Right cardiac atrium (tissue), 5 donors: Measurements from ENCODE around the gene OVCH1. TPM values are rescaled to one million over a fixed set of nuclear protein-coding genes. Genes with fewer than 3 reads are reported as not detected.
"Not testable (repeated sequence)": the region's sequence is repeated elsewhere in the genome, so short reads cannot be mapped to it uniquely, and the experiment has no call there.

Experiments
- ATAC-seq, 2 donors: fragments of 200-7000 bp; cut with Tn5 transposase; one replicate each; pipeline versions ENCODE4 v1.8.0 to v1.9.1; 2020; ENCODE audit warnings: moderate library complexity in 2 of 2, mild to moderate bottlenecking in 1 of 2
- DNase-seq, 3 donors: peaks; one replicate each; pipeline ENCODE4 v3.0.0-alpha.2; 2020
- H3K27ac ChIP-seq: one replicate; pipeline ENCODE4 v1.5.1; 2013; ENCODE audit warnings: mild to moderate bottlenecking, low read length, control low read depth, moderate library complexity
- H3K27me3 ChIP-seq: one replicate; pipeline ENCODE4 v1.6.1; 2013; ENCODE audit not compliant: control insufficient read depth, insufficient read depth
- H3K4me1 ChIP-seq: one replicate; pipeline ENCODE4 v1.6.1; 2013; ENCODE audit warnings: low read length; ENCODE audit not compliant: control insufficient read depth, insufficient read depth
- H3K4me3 ChIP-seq: one replicate; pipeline ENCODE4 v1.5.1; 2013; ENCODE audit warnings: low read length, control low read depth
- H3K9me3 ChIP-seq: one replicate; pipeline ENCODE4 v1.6.1; 2013; ENCODE audit warnings: low read length; ENCODE audit not compliant: control insufficient read depth
- whole genome bisulfite sequencing: extraction: QIAGEN DNeasy Blood & Tissue Kit; methylation state at CpG from one replicate; pipeline ENCODE4 v1.1.7; 2013; 5-methylcytosine and 5-hydroxymethylcytosine counted together
- intact Hi-C, 4 donors: fragments of 100-400 bp; cut with DNase I; formaldehyde crosslinking; loops; one replicate each; pipeline versions ENCODE4 v1.11.0 to v1.14.0; 2022 to 2023
- polyA plus RNA-seq: library from polyadenylated mRNA; stranded (reverse); fragments of 200-250 nt; gene quantifications from one replicate; pipeline ENCODE4 v1.2.3, GENCODE V29; 2013
- total RNA-seq, 4 donors: library from RNA; stranded (reverse); fragmentation: NEBNext Ultra II Directional; extraction: Animal tissue kit (Norgen Biotek cat#: 25700); gene quantifications; one replicate each; pipeline ENCODE4 v1.2.1, GENCODE V29; 2021
- donor health status: healthy with polysubstance abuse.
- donor health status: DM: no; HTN: yes; CAD: no.
- donor health status: DM: no; HTN: no; CAD: no.
- donor health status: DM: no; HTN: yes; CAD: no; lungs with severe emphysema.
- donor health status: DM: yes; HTN: yes; CAD: no.

The OVCH1 gene
- total and polyA plus RNA-seq, 5 donors: 0.07 to 0.20 (median 0.11) TPM

- DNase-seq (no peak), ATAC-seq (no peak)
- Histone ChIP-seq H3K4me1 (no peaks in the 10 kb centered on the region), H3K4me3 (no peak overlapping the region), H3K27ac (no peak overlapping the region), H3K9me3 (no peaks in the 10 kb centered on the region), H3K27me3 (no peaks in the 10 kb centered on the region)
- whole genome bisulfite sequencing: 38% methylated on average over 4 of the region's 4 CpGs
- intact Hi-C loops: no loop called here
Measured at GRCh38 chr12:29415111-29415510, 82.4 kb downstream of the OVCH1 start.

DNA sequence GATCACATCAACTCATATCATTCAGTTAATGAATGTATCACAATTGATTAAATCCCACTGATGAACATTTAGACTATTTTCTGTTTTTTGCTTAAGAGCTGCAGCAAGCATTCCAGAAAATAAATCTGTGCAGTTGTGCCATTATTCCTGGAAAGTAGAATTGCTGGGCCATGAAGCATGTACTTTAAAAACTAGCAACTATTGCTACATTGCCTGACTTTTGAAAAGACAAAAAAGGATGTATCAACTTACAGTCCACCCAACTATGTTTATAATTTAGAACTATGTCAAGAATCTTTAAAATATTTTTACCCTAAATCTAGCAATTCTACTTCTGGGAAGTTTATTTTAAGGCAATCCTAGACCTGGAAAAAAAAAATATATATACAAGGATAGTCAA, 83.1 kb downstream of the OVCH1 start:
- intact Hi-C loops: no loop called here
- no peak for ATAC-seq
- no peaks in the 10 kb centered on the region for H3K9me3 ChIP-seq
- no peak overlapping the region for H3K4me3 ChIP-seq
- H3K4me1 ChIP-seq: no peaks in the 10 kb centered on the region
- DNase-seq: no peak
- H3K27me3 ChIP-seq: no peaks in the 10 kb centered on the region
- no peak overlapping the region for H3K27ac ChIP-seq

- H3K4me1 ChIP-seq: no peaks in the 10 kb centered on the region
- no peak overlapping the region for H3K4me3 ChIP-seq
- WGBS: 57% methylated on average over 4 of the region's 4 CpGs
- intact Hi-C loops: no loop called here
- H3K27me3 ChIP-seq: no peaks in the 10 kb centered on the region
- H3K27ac ChIP-seq: no peak overlapping the region
- H3K9me3 ChIP-seq: no peaks in the 10 kb centered on the region
- DNase-seq (no peak), ATAC-seq (no peak)
Measured at GRCh38 chr12:29405561-29405960, 91.9 kb downstream of the OVCH1 start.

DNA sequence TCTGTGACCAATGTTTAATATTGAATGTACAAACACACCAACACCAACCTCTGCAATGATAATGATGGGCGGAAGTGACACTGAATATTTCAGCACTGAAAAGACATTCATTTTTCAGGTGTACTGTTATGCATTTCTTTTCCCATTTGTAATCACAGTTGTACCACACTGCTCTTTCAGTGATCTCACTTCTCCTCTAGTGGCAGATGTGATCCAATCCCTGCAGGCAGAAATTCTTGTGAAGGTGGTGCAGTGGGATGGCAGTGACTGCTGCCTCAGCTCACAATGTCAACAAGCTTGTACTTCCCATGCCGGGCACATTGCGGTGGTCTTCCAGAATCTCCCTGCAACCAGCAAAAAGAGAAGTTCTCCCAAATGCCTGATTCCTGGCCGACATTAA, 93.5 kb downstream of the OVCH1 start:
- Histone ChIP-seq H3K9me3 (no peaks in the 10 kb centered on the region), H3K4me3 (no peak overlapping the region), H3K4me1 (no peaks in the 10 kb centered on the region), H3K27ac (no peak overlapping the region), H3K27me3 (no peaks in the 10 kb centered on the region)
- ATAC-seq (no peak), DNase-seq (no peak)
- 64% methylated on average over 4 of the region's 4 CpGs for WGBS
- intact Hi-C loops: no loop called here

DNA sequence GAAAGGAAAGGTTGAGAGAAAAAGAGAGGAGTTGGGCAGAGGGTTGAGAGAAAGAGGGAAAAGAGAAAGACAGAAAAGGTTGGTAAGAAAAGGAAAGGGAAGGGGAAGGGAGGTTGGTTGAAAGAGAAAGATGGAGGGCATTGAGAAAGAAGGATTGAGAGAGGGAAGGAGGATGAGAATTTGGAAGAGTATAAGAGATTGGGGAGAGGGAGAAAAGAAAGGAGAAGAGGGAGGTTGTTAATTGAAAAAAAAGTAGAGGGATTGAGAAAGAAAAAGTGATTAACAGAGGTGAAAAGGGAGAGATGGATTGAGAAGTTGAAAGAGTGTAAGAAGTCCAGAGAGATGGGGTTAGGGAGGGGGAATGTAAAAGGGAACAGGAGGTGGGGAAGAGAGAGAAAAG, 95.0 kb downstream of the OVCH1 start:
- H3K4me1 ChIP-seq: no peaks in the 10 kb centered on the region
- intact Hi-C loops: no loop called here
- ATAC-seq (no peak), DNase-seq (no peak)
- no peak overlapping the region for H3K4me3 ChIP-seq
- H3K9me3 ChIP-seq: no peaks in the 10 kb centered on the region
- H3K27ac ChIP-seq: no peak overlapping the region
- H3K27me3 ChIP-seq: no peaks in the 10 kb centered on the region

DNA sequence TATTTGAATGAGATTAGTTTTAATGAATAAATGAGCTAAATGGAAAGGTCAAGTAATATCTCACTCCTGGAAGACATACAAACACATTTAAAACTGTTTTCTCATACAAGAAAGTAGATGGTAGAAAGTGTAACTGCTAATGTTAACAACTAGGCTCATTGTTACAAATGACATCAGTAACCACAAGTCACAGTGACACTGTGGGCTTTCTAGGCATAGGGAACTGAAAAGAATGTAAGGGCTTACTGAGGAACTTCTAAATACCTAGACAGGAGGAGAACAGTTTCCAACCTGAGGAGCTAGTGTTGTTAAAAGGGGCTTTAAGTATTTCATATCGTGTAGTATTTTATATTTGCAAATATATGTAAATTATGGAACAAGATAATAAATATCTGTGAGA, 99.0 kb downstream of the OVCH1 start:
- H3K9me3 ChIP-seq: no peaks in the 10 kb centered on the region

GRCh38 chr12:29396774-29397173, 100.7 kb downstream of the OVCH1 start:
- Histone ChIP-seq H3K4me3 (no peak overlapping the region), H3K27me3 (no peaks in the 10 kb centered on the region), H3K9me3 (no peaks in the 10 kb centered on the region), H3K4me1 (no peaks in the 10 kb centered on the region), H3K27ac (no peak overlapping the region)
- intact Hi-C loops: no loop called here
- DNase-seq (no peak), ATAC-seq (no peak)
- WGBS: 64% methylated on average over 3 of the region's 3 CpGs

More for the DNA sequence above, 99.0 kb downstream of the OVCH1 start:
- no peak overlapping the region for H3K27ac ChIP-seq
- DNase-seq (no peak), ATAC-seq (no peak)
- intact Hi-C loops: no loop called here
- H3K4me3 ChIP-seq: no peak overlapping the region
- H3K4me1 ChIP-seq: no peaks in the 10 kb centered on the region
- 89% methylated on average over 1 of the region's 1 CpG for WGBS
- H3K27me3 ChIP-seq: no peaks in the 10 kb centered on the region

- H3K9me3 ChIP-seq: no peaks in the 10 kb centered on the region
- ATAC-seq (no peak), DNase-seq (no peak)
- H3K27ac ChIP-seq: no peak overlapping the region
- no peak overlapping the region for H3K4me3 ChIP-seq
- WGBS: 81% methylated on average over 1 of the region's 1 CpG
- no peaks in the 10 kb centered on the region for H3K27me3 ChIP-seq
- no peaks in the 10 kb centered on the region for H3K4me1 ChIP-seq
- intact Hi-C loops: no loop called here
Measured at GRCh38 chr12:29395356-29395755, 102.1 kb downstream of the OVCH1 start.

DNA sequence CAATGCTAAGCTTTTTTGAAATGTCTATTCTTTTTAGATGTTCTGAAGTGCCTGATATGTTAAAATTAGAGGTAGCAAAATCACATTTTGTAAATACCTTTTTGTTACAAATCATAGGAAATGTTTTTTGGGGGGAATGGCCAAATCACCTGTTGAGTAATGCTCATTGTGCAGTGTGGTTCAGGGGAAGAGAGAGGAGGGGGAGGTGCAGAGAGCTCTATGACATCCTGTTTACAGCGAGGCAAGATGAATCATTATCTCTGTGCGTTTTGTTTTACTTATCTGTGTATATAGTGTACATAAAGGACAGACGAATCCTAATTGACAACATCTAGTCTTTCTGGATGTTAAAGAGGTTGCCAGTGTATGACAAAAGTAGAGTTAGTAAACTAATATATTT, 107.1 kb downstream of the OVCH1 start:
- H3K4me3 ChIP-seq, DNase-seq, H3K9me3 ChIP-seq, H3K27me3 ChIP-seq, intact Hi-C loops, H3K4me1 ChIP-seq, H3K27ac ChIP-seq, ATAC-seq: not testable (repeated sequence)
- 38% methylated on average over 3 of the region's 3 CpGs for WGBS

DNA sequence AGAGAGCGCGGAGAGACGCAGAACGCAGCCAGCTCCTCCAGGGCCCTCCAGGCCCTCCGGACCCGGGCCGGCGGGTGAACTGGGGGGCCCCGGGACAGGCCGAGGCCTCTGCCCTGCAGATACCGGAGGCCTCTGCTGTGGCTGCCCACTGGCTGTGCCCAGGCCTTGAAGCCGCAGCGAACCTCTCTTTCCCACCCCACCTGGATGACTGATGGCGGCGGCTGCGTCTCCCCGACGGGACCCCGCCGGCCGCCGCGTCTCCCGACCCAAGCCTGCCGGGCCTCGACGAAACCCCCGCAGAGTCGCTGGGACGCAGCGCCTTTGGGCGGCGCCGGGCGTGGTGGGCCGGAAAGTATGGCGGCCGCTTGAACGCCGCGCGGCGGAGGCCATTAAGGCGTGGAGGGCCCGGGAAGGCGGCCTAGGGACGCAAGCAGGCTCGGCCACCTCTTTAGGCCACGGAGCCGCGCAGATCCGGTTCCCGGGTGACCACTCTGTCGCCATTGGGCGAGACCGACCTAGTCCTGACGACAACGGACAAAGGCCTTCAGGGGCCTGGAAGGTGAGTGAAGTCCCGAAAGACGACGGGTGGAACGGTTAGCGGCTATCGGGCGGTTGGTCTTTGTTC, 108.1 kb downstream of the OVCH1 start:
- no peak overlapping the region for H3K4me3 ChIP-seq

DNA sequence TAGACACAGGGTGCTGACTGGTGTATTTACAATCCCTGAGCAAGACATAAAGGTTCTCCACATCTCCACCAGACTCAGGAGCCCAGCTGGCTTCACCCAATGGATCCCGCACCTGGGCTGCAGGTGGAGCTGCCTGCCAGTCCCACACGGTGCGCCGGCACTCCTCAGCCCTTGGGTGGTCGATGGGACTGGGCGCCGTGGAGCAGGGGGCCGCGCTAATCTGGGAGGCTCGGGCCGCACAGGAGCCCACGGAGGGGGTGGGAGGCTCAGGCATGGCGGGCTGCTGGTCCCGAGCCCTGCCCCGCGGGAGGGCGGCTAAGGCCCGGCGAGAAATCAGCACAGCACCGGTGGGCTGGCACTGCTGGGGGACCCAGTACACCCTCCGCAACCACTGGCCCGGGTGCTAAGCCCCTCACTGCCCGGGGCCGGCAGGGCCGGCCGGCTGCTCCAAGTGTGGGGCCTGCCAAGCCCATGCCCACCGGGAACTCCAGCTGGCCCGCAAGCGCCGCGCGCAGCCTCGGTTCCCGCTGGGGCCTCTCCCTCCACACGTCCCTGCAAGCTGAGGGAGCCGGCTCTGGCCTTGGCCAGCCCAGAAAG, 111.3 kb downstream of the OVCH1 start:
- H3K27ac ChIP-seq, intact Hi-C loops, H3K9me3 ChIP-seq, H3K4me3 ChIP-seq, ATAC-seq, H3K27me3 ChIP-seq, H3K4me1 ChIP-seq: not testable (repeated sequence)
- WGBS: 95% methylated on average over 36 of the region's 36 CpGs
- DNase-seq: peak in 2 of 3 donors; percentile 33 to 48

More for the DNA sequence above, 108.1 kb downstream of the OVCH1 start:
- H3K4me1 ChIP-seq: no peaks in the 10 kb centered on the region
- H3K27me3 ChIP-seq: no peaks in the 10 kb centered on the region
- intact Hi-C loops: no loop called here
- 91% methylated on average over 65 of the region's 65 CpGs for WGBS
- no peak overlapping the region for H3K27ac ChIP-seq
- DNase-seq: peak in 2 of 3 donors; percentile 34 to 44
- no peaks in the 10 kb centered on the region for H3K9me3 ChIP-seq
- ATAC-seq: peak in 1 of 2 donors; percentile 40

GRCh38 chr12:29385194-29385593, 112.3 kb downstream of the OVCH1 start:
- intact Hi-C loops, H3K27ac ChIP-seq, H3K9me3 ChIP-seq, ATAC-seq, H3K27me3 ChIP-seq, H3K4me1 ChIP-seq, H3K4me3 ChIP-seq: not testable (repeated sequence)
- DNase-seq: peak in 1 of 3 donors; percentile 19
- WGBS: 92% methylated on average over 17 of the region's 17 CpGs
